Measurements from ENCODE around the gene EBLN1.

DNA sequence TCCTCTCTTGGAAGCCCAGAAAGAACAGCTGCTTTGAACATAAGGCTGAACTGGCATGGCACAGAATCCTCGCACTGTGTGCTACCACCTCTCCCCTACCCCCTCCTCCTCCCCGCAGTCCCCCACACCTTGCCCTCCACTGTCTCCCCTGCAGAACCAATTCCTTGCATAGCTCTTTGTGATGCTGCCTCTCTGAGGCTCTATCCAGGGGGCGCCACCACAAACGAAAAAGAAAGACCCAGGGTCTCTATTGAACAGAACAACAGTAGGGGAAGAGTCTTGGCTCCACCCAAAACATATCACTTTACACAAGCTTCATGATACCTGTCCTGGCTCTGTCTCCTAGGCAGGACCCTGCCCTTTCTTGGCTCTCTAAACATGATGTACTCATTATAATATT lies 26.2 kb upstream of the EBLN1 start:
- TF ChIP-seq, protein P1, sequence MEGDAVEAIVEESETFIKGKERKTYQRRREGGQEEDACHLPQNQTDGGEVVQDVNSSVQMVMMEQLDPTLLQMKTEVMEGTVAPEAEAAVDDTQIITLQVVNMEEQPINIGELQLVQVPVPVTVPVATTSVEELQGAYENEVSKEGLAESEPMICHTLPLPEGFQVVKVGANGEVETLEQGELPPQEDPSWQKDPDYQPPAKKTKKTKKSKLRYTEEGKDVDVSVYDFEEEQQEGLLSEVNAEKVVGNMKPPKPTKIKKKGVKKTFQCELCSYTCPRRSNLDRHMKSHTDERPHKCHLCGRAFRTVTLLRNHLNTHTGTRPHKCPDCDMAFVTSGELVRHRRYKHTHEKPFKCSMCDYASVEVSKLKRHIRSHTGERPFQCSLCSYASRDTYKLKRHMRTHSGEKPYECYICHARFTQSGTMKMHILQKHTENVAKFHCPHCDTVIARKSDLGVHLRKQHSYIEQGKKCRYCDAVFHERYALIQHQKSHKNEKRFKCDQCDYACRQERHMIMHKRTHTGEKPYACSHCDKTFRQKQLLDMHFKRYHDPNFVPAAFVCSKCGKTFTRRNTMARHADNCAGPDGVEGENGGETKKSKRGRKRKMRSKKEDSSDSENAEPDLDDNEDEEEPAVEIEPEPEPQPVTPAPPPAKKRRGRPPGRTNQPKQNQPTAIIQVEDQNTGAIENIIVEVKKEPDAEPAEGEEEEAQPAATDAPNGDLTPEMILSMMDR (IDR thresholded peaks at IDR 0.05), result no peak
- TF ChIP-seq EP300 (IDR thresholded peaks at IDR 0.05) (no peak), POLR2AphosphoS5 (IDR thresholded peaks at IDR 0.05) (no peak)

All from upper lobe of left lung (tissue), 4 donors.